Measurements from ENCODE around the gene LYZ.
A peak's percentile ranks its signal among the peaks of the same experiment; 100 is the strongest.

LYZ gene

DNA sequence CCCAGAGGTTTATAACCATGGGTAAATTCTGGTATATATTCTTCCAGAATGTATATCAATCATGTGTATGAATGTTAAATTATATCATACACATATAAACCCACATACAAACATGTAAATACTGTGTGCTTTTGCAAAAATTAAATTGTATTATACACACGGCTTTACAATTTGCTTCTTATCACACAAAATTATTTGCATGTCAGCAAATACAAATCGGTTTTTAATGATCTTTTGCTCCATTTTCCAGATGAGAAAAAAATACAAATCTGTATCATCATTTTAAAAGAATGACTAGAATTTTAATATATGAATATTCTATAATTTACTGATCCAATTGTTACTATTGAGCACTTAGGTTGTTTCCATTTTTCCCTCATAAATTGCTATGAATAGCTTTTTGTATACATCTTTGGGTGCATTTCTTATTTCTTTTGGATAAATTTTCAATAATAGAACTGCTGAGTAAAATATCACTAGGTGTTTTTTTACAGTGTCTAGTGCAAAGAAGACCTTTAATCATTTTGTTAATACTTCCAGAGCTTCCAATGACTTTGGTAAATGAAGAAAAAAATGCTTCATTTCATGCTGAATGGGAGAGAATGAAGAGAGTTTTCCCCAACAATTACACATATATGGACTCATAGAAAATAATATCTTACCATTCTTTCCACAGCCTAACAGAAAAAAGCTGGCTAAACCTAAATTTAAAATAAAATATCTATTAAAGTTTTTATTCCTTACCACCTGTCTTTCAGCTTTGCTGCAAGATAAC lies 3.5 kb downstream of the LYZ start:
- Histone ChIP-seq H3K27ac (ENCODE audit: insufficient read depth, low read depth, low read length, poor library complexity, severe bottlenecking) (no peak overlapping the region), H3K27me3 (ENCODE audit: control insufficient read depth, insufficient read depth, low read length, poor library complexity, severe bottlenecking) (no peaks in the 10 kb centered on the region), H3K9me3 (ENCODE audit: control insufficient read depth, low read length) (no peaks in the 10 kb centered on the region), H3K4me3 (ENCODE audit: insufficient read depth, low read depth, low read length) (no peak overlapping the region), H3K36me3 (ENCODE audit: control insufficient read depth, insufficient read depth, low read length) (no peaks in the 10 kb centered on the region), H3K4me1 (ENCODE audit: control insufficient read depth, insufficient read depth, low read length) (peaks cover 9% of the 10 kb centered on the region)
- WGBS, 2 experiments, result 70 to 92% methylated on average over 2 of the region's 2 CpGs

DNA sequence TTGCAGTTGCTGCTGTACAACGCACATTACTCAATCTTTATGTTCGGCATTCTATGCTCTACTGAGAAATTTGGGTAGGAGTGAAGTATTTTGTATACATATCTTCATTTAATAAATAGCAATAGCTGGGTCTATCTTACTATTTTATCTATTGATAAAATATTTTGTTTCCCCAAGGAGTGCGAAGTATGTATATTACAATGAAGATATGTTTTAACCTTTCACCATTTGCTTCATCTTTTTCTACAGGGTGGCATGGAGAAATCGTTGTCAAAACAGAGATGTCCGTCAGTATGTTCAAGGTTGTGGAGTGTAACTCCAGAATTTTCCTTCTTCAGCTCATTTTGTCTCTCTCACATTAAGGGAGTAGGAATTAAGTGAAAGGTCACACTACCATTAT lies 4.7 kb downstream of the LYZ start:
- Histone ChIP-seq H3K4me3 (ENCODE audit: insufficient read depth, low read depth, low read length) (no peak overlapping the region), H3K4me1 (ENCODE audit: control insufficient read depth, insufficient read depth, low read length) (peaks cover 9% of the 10 kb centered on the region), H3K27ac (ENCODE audit: insufficient read depth, low read depth, low read length, poor library complexity, severe bottlenecking) (no peak overlapping the region), H3K27me3 (ENCODE audit: control insufficient read depth, insufficient read depth, low read length, poor library complexity, severe bottlenecking) (no peaks in the 10 kb centered on the region), H3K36me3 (ENCODE audit: control insufficient read depth, insufficient read depth, low read length) (no peaks in the 10 kb centered on the region), H3K9me3 (ENCODE audit: control insufficient read depth, low read length) (no peaks in the 10 kb centered on the region)
- 98 to 100% methylated on average over 2 to 4 of the region's 5 CpGs for WGBS, 2 experiments

DNA sequence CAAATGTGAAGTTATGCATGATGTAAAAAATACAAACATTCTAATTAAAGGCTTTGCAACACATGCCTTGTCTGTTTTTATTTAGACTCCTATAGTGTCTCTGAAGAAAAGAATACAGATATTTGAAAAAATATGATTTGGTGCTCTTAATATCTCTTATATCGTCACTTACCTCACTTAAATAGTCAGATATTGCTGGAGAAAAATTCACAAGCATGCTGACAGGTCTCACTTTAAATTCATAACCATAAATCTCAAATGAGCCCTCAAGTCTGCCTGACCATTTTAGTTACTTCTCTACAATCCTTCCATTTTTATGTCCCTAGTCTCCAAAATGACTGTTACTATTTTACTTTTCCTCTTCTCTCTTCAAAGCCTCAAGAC lies 6.0 kb downstream of the LYZ start:
- H3K27ac ChIP-seq (ENCODE audit: insufficient read depth, low read depth, low read length, poor library complexity, severe bottlenecking), result no peak overlapping the region
- WGBS, 2 experiments, result 91 to 94% methylated on average over 1 of the region's 1 CpG

DNA sequence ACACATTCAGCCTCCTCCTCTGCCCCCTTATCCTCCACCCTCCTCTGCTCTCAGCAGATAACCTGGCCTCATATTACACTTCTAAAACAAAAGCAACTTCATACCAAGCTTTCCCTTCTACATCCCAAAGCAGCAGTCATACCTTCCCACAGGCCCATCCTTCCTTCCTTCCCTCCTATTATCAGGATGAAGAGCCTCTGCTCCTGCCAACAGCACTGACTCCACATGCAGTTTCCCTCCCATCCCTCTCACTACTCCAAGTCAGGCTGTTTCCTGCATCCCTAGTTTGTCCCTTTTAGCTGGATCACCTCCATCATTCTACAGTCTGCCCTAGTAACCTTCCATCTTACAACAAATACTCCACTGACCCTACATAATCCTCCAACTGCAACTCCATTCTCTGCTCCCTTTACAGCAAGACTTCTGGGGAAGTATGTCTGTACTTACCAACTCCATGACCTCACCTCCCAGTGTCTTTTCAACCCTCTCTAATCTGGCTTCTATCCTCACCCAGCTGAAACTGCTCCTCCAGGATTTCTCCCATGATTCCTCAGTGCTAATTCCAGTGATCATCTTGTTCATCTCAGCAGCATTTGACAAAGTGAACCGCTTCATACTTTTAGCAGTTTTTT lies 6.5 kb downstream of the LYZ start:
- no peak overlapping the region for H3K27ac ChIP-seq (ENCODE audit: insufficient read depth, low read depth, low read length, poor library complexity, severe bottlenecking)
- no peaks in the 10 kb centered on the region for H3K9me3 ChIP-seq (ENCODE audit: control insufficient read depth, low read length)
- WGBS, 2 experiments, result 95 to 97% methylated on average over 1 of the region's 1 CpG
- peaks cover 9% of the 10 kb centered on the region for H3K4me1 ChIP-seq (ENCODE audit: control insufficient read depth, insufficient read depth, low read length)
- no peaks in the 10 kb centered on the region for H3K36me3 ChIP-seq (ENCODE audit: control insufficient read depth, insufficient read depth, low read length)
- H3K4me3 ChIP-seq (ENCODE audit: insufficient read depth, low read depth, low read length), result no peak overlapping the region
- H3K27me3 ChIP-seq (ENCODE audit: control insufficient read depth, insufficient read depth, low read length, poor library complexity, severe bottlenecking), result no peaks in the 10 kb centered on the region

More for the DNA sequence above, 6.0 kb downstream of the LYZ start:
- Histone ChIP-seq H3K9me3 (ENCODE audit: control insufficient read depth, low read length) (no peaks in the 10 kb centered on the region), H3K36me3 (ENCODE audit: control insufficient read depth, insufficient read depth, low read length) (no peaks in the 10 kb centered on the region), H3K27me3 (ENCODE audit: control insufficient read depth, insufficient read depth, low read length, poor library complexity, severe bottlenecking) (no peaks in the 10 kb centered on the region), H3K4me3 (ENCODE audit: insufficient read depth, low read depth, low read length) (no peak overlapping the region), H3K4me1 (ENCODE audit: control insufficient read depth, insufficient read depth, low read length) (peaks cover 9% of the 10 kb centered on the region)

DNA sequence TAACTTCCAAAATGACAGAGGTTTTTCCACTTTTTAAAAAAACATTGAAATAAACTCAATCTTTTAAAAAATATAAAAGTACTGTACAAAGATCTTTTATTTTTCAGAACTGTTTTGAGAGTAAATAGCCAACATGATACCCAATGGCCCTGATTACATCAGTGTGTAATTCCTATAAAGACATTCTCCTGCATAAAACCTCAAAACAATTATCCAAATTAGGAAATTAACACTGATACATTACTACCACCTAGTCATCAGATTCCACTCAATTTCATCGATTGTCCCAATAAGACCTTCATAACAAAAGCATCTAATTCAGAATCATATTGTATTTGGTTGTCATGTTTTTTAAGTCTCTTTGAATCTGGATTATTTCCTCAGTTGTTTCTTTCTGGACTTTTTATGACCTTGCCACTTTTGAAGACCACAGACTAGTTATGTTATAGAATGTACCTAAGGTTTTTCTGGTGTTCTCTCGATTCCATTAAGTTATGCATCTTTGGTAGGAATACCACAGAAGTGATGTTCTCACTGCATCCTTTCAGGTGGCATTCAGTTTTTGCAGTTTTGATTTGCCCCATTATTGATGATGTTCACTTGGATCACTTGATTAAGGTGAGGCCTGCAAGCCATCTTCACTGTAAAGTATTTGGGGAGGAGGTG lies 7.3 kb downstream of the LYZ start:
- no peaks in the 10 kb centered on the region for H3K9me3 ChIP-seq (ENCODE audit: control insufficient read depth, low read length)
- H3K27ac ChIP-seq (ENCODE audit: insufficient read depth, low read depth, low read length, poor library complexity, severe bottlenecking), result no peak overlapping the region
- H3K4me1 ChIP-seq (ENCODE audit: control insufficient read depth, insufficient read depth, low read length), result peaks cover 9% of the 10 kb centered on the region
- WGBS, 2 experiments, result 95 to 97% methylated on average over 2 of the region's 2 CpGs
- H3K36me3 ChIP-seq (ENCODE audit: control insufficient read depth, insufficient read depth, low read length), result no peaks in the 10 kb centered on the region
- no peaks in the 10 kb centered on the region for H3K27me3 ChIP-seq (ENCODE audit: control insufficient read depth, insufficient read depth, low read length, poor library complexity, severe bottlenecking)
- no peak overlapping the region for H3K4me3 ChIP-seq (ENCODE audit: insufficient read depth, low read depth, low read length)

DNA sequence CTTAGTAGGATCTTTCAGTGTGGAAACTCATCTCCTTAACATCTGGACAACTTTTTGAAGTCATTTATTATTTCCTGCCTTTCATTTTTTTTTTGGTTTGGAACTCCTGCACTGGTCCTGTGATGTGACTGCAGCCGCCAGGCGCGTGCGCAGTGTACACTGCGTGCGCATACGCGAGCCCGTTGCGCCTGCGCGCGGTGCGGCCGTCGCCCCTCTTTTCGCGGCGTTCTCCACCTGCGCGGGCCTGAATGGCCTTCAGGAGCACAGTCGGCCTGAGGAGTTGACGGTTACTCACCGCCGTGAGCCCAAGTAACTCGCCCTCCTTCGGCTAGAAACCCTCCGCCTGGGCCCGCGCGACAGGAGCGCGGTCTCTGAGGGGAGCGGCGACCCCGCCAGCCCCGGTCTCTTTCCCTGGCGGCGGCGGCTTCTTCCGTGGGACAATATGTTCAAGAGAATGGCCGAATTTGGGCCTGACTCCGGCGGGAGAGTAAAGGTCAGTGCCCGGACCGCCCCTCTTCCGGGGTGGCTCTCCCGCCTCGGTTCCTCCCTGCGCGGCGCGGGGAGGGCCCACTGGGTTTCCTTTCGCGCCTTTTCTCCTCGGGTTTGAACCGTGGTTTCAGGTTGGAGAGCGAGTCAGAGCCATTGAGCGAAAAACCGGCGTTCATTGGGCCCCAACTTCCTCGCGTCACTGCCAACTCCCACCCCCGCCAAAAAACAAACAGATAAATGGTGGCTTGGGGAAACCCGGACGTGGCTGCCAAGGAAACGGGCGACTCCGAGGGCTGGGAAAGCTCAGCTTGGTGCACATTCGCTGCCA lies 11.6 kb downstream of the LYZ start, which contains the start of gene YEATS4:
TSS of gene YEATS4 (plus strand) at position 213 of the 817 bp plus-strand sequence. CDS start at position 443, 230 bp downstream.
- Histone ChIP-seq H3K4me1 (ENCODE audit: control insufficient read depth, insufficient read depth, low read length) (peaks cover 3% of the 10 kb centered on the region), H3K4me3 (ENCODE audit: insufficient read depth, low read depth, low read length) (peak within 1 kb of the TSS; percentile 83), H3K36me3 (ENCODE audit: control insufficient read depth, insufficient read depth, low read length) (peaks cover 4% of the 10 kb centered on the region), H3K27me3 (ENCODE audit: control insufficient read depth, insufficient read depth, low read length, poor library complexity, severe bottlenecking) (no peaks in the 10 kb centered on the region), H3K27ac (ENCODE audit: insufficient read depth, low read depth, low read length, poor library complexity, severe bottlenecking) (peak within 1 kb of the TSS; percentile 95), H3K9me3 (ENCODE audit: control insufficient read depth, low read length) (no peaks in the 10 kb centered on the region)
- 0% methylated on average over 70 of the region's 70 CpGs for whole genome bisulfite sequencing, 2 experiments

- no peaks in the 10 kb centered on the region for H3K4me1 ChIP-seq (ENCODE audit: control insufficient read depth, insufficient read depth, low read length)
- no peaks in the 10 kb centered on the region for H3K27me3 ChIP-seq (ENCODE audit: control insufficient read depth, insufficient read depth, low read length, poor library complexity, severe bottlenecking)
- H3K36me3 ChIP-seq (ENCODE audit: control insufficient read depth, insufficient read depth, low read length), result peaks cover 4% of the 10 kb centered on the region
- WGBS, 2 experiments, result 11 to 15% methylated on average over 10 of the region's 10 CpGs
- H3K9me3 ChIP-seq (ENCODE audit: control insufficient read depth, low read length), result no peaks in the 10 kb centered on the region
- peak overlapping the region; percentile 95 for H3K27ac ChIP-seq (ENCODE audit: insufficient read depth, low read depth, low read length, poor library complexity, severe bottlenecking)
- H3K4me3 ChIP-seq (ENCODE audit: insufficient read depth, low read depth, low read length), result peak overlapping the region; percentile 83
Measured at GRCh38 chr12:69360348-69360672, 12.1 kb downstream of the LYZ start.

DNA sequence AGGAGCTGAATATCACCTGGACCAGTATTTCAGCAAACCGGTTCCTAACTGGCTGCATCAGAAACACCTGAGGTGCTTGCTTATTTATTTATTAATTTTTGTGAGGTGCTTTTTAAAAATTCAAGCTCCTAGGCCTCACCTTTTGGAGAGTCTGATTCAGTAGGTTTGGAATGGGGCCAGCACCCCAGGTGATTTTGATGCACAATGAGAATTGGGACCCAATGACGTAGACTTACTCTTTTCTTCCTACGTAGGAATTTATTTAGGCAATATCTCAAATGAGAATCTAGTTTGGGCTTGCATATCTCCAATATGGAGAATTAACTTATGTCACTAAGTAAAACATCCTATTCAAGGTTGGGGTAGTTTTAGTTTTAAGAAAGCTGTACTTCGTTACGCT lies 18.6 kb downstream of the LYZ start:
- Histone ChIP-seq H3K27me3 (ENCODE audit: control insufficient read depth, insufficient read depth, low read length, poor library complexity, severe bottlenecking) (no peaks in the 10 kb centered on the region), H3K36me3 (ENCODE audit: control insufficient read depth, insufficient read depth, low read length) (peaks cover 26% of the 10 kb centered on the region), H3K27ac (ENCODE audit: insufficient read depth, low read depth, low read length, poor library complexity, severe bottlenecking) (no peak overlapping the region), H3K4me3 (ENCODE audit: insufficient read depth, low read depth, low read length) (no peak overlapping the region), H3K4me1 (ENCODE audit: control insufficient read depth, insufficient read depth, low read length) (no peaks in the 10 kb centered on the region), H3K9me3 (ENCODE audit: control insufficient read depth, low read length) (no peaks in the 10 kb centered on the region)
- WGBS, 2 experiments, result 92 to 100% methylated on average over 3 to 5 of the region's 5 CpGs

GRCh38 chr12:69368171-69368570 lies 20.0 kb downstream of the LYZ start:
- no peaks in the 10 kb centered on the region for H3K27me3 ChIP-seq (ENCODE audit: control insufficient read depth, insufficient read depth, low read length, poor library complexity, severe bottlenecking)
- H3K4me1 ChIP-seq (ENCODE audit: control insufficient read depth, insufficient read depth, low read length), result no peaks in the 10 kb centered on the region
- no peaks in the 10 kb centered on the region for H3K9me3 ChIP-seq (ENCODE audit: control insufficient read depth, low read length)
- no peak overlapping the region for H3K4me3 ChIP-seq (ENCODE audit: insufficient read depth, low read depth, low read length)
- WGBS, 2 experiments, result 100% methylated on average over 1 of the region's 1 CpG
- H3K27ac ChIP-seq (ENCODE audit: insufficient read depth, low read depth, low read length, poor library complexity, severe bottlenecking), result no peak overlapping the region
- peaks cover 39% of the 10 kb centered on the region for H3K36me3 ChIP-seq (ENCODE audit: control insufficient read depth, insufficient read depth, low read length)

DNA sequence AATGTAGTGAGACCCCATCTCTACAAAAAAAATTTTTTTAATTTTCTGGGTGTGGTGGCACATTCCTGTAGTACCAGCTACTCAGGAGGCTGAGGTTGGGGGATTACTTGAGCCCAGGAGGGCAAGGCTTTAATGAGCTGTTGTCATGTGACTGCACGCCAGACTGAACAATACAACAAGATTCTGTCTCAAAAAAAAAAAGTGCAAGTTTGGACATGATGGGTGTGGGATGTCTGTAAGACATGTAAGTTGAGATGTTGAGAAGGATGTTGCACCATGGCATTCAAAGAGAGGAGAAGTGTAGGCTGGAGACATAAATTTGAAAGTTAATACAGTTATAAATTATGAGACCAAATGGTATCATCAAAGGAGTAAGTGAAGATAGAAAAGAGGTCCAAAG lies 34.9 kb downstream of the LYZ start:
- no peak overlapping the region for H3K4me3 ChIP-seq (ENCODE audit: insufficient read depth, low read depth, low read length)
- no peaks in the 10 kb centered on the region for H3K27me3 ChIP-seq (ENCODE audit: control insufficient read depth, insufficient read depth, low read length, poor library complexity, severe bottlenecking)
- H3K4me1 ChIP-seq (ENCODE audit: control insufficient read depth, insufficient read depth, low read length), result no peaks in the 10 kb centered on the region
- H3K36me3 ChIP-seq (ENCODE audit: control insufficient read depth, insufficient read depth, low read length), result peaks cover 4% of the 10 kb centered on the region
- H3K9me3 ChIP-seq (ENCODE audit: control insufficient read depth, low read length), result no peaks in the 10 kb centered on the region
- H3K27ac ChIP-seq (ENCODE audit: insufficient read depth, low read depth, low read length, poor library complexity, severe bottlenecking), result no peak overlapping the region
- WGBS, 2 experiments, result 96 to 100% methylated on average over 1 of the region's 1 CpG

All from ectodermal cell (in vitro differentiated cells).